ENCODE data around the gene KIR3DL3.
A peak's percentile ranks its signal among the peaks of the same experiment; 100 is the strongest.
"Not testable (repeated sequence)": the region's sequence is repeated elsewhere in the genome, so short reads cannot be mapped to it uniquely, and the experiment has no call there.

KIR3DL3 gene

DNA sequence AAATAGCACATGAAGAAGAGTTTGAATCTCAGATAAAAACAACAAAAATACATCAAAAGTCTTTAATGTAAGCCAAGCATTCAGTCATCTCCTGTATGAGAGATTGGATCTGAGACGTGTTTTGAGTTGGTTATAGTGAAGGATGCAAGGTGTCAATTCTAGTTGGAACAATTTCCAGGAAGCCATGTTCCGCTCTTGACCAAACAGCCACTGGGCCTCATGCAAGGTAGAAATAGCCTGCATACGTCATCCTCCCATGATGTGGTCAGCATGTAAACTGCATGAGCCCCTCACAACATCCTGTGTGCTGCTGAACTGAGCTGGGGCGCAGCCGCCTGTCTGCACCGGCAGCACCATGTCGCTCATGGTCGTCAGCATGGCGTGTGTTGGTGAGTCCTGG is at the start of gene KIR3DL3:
Gene KIR3DL3, plus strand, starts transcription at position 301 of the 400 bp plus-strand sequence. Its CDS starts 55 bp downstream, at position 356.
- no peak for DNase-seq

GRCh38 chr19:54676210-54676834 is 47.9 kb upstream of the KIR3DL3 start:
- peak; percentile 76 to 86 (median 81) for DNase-seq

DNA sequence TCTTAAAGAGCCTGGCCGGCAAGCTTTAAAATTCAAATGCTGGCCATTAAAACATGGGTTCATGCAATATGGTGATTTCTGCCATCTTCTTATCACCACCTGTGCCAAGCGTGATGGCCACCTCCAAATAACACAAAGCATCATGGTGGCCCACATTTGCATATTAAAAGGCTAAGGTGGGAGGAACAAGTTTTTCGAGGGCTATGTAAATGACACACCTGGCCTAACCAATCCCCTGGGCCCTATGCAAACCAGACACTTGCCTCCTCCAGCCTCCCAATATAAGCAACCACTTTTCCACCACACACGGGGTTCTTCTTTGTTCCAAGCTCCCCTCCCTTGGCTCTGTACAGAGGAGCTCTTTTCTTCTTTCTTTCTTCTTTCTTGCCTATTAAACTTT is 47.0 kb upstream of the KIR3DL3 start:
- DNase-seq, result no peak

DNA sequence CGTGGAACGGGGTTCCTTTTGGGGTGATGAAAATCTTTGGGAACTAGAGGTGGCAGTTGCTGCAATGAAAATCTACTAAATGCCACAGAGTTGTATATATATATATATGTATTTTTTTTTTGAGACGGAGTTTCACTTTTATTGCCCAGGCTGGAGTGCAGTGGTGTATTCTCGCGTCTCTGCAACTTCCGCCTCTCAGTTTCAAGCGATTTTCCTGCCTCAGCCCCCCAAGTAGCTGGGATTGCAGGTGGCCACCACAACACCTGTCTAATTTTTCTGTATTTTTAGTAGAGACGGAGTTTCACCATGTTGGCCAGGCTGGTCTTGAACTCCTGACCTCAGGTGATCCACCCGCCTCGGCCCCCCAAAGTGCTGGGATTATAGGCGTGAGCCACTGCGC is 42.6 kb upstream of the KIR3DL3 start:
- not testable (repeated sequence) for DNase-seq

GRCh38 chr19:54682306-54682856 is 41.9 kb upstream of the KIR3DL3 start:
- peak in 1 of 3 donors; percentile 50 for DNase-seq

DNA sequence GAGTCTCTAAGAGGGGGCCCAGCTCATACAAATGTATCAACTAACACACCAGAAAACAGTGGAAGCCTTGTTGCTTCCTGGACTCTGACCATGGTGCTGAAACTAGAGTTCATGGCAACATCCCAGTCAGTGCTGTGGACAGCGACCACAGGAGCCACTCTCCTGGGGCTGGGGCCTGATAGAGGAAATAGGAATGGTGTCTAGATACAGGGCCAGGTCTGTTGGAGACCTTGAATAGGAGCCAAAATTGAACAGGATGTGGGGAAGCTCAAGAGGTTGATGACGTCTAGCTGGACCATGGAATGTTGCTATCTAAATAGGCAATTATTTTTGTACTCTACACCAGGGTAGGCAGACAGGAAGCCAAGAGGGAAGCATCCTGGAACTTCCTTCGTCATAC is 39.7 kb upstream of the KIR3DL3 start:
- peak; percentile 73 to 88 (median 83) for DNase-seq

GRCh38 chr19:54691582-54692297 is 32.5 kb upstream of the KIR3DL3 start:
- peak in 1 of 3 donors; percentile 33 for DNase-seq

DNA sequence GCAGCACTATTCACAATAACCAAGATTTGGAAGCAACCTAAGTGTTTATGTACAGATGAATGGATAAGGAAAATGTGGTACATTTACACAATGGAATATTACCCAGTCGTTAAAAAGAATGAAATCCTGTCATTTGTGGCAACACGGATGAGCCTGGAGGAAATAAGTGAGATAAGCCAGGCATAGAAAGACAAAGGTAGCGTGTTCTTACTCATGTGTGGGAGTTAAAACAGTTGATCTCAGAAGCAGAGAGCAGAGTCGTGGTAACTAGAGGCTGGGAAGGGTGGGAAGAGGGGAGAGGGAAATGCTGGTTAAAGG is 32.0 kb upstream of the KIR3DL3 start:
- DNase-seq, result no peak

DNA sequence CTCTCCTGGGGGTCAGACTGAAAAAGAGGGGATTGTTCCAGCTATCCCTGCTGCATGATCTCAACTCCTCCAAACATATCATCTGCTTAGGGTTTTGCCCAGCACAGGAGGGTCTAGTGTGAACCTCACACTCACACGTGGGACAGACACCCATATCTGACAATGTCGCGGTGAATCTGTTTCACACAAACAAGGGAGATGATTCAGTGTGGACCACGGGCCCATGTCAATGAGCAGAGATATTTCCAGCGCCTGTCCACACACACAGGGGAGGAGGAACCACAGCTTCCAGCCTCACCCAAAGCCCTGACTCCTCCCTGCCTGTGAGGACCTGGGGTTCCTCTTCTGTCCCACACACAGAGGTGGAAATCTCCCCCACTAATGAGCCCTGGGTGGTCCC is 29.6 kb upstream of the KIR3DL3 start:
- DNase-seq, result peak in 1 of 3 donors; percentile 22

- DNase-seq, result no peak
Observed at GRCh38 chr19:54696117-54696548, 28.1 kb upstream of the KIR3DL3 start.

DNA sequence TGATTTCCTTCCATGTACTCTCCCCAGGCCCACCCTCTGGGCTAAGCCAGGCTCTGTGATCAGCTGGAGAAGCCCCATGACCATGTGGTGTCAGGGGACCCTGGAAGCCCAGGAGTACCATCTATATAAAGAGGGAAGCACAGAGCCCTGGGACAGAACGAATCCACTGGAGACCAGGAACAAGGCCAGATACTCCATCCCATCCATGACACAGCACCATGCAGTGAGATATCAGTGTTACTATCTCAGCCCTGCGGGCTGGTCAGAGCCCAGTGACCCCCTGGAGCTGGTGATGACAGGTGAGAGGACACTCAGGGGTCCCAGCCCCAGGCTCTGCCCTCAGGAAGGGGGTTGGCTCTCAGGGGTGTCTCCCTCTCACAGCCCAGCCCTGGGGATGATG is 27.5 kb upstream of the KIR3DL3 start:
- DNase-seq, result no peak

GRCh38 chr19:54697716-54698115 is 26.5 kb upstream of the KIR3DL3 start:
- not testable (repeated sequence) for DNase-seq

- no peak for DNase-seq
Observed at GRCh38 chr19:54704928-54705327, 19.3 kb upstream of the KIR3DL3 start.

DNA sequence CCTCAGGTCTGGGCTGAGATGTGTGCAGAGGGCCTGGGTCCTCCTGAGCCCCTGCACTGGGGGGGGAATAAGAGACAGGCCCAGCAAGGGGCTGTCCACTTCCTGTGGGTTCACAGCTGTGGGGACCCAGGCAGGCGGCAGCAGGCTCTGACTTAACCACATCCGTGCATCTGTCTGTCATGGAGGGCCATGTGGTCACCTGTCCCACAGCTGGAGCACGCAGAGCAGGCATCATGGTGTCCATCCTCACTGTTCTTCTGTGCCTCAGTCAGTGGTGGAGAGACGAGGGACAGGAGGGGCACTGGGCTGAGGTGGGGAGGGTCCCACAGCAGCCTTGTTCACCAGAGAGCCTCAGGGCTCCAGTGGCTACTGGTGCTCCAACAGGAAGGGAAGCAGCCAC is 16.3 kb upstream of the KIR3DL3 start:
- no peak for DNase-seq

DNA sequence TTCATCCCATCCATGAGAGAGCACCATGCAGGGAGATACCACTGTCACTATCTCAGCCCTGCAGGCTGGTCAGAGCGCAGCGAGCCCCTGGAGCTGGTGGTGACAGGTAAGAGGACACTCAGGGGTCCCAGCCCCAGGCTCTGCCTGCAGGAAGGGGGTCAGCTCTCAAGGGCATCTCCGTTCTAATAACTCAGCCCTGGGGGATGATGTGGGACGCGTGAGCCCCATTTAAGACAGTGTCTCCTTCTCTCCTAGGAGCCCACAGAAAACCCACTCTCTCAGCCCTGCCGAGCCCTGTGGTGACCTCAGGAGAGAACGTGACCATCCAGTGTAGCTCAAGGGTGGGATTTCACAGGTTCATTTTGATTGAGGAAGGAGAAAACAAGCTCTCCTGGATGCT is 15.5 kb upstream of the KIR3DL3 start:
- no peak for DNase-seq

- no peak for DNase-seq
Observed at GRCh38 chr19:54709212-54709948, 14.9 kb upstream of the KIR3DL3 start.

DNA sequence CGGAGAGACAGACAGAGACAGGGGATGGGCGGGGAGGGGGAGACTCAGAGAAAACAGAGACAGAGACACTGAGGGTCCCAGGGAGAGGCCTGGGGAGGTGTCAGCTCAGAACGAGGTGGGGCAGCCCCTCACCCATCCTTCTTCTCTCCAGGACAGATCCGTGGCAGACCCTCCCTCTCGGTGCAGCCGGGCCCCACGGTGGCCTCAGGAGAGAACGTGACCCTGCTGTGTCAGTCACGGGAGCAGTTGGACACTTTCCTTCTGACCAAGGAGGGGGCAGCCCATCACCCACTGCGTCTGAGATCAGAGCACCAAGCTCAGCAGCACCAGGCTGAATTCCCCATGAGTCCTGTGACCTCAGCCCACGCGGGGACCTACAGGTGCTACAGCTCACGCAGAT is 14.3 kb upstream of the KIR3DL3 start:
- not testable (repeated sequence) for DNase-seq

GRCh38 chr19:54724644-54725043 is 402 bp downstream of the KIR3DL3 start:
- DNase-seq, result no peak

GRCh38 chr19:54725321-54725720 is 1.1 kb downstream of the KIR3DL3 start:
- DNase-seq, result no peak

DNA sequence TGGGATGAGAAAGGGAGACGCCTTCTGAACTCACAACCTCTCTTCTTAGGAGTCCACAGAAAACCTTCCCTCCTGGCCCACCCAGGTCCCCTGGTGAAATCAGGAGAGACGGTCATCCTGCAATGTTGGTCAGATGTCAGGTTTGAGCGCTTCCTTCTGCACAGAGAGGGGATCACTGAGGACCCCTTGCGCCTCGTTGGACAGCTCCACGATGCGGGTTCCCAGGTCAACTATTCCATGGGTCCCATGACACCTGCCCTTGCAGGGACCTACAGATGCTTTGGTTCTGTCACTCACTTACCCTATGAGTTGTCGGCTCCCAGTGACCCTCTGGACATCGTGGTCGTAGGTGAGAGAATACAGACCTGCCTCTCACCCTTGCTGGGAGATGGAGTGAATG is 3.3 kb downstream of the KIR3DL3 start:
- no peak for DNase-seq

DNA sequence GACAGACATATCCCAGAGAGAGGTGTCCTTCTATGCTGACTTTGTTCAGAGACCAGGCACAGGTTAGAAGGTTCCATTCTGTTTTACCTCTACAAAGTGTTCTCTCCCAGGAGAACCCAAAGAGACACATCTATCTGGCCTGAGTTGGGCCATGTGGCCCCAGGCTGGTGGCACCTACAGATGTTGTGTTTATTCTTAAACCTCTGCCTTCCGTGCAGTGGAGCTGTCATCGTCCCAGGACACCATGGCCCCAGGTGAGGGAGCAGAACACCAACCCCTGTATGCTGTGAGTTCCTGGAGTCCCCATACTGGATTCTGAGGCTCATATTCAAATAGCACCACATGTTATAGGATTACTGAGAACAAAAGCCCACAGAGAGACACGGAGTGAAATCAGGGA is 3.9 kb downstream of the KIR3DL3 start:
- no peak for DNase-seq

DNA sequence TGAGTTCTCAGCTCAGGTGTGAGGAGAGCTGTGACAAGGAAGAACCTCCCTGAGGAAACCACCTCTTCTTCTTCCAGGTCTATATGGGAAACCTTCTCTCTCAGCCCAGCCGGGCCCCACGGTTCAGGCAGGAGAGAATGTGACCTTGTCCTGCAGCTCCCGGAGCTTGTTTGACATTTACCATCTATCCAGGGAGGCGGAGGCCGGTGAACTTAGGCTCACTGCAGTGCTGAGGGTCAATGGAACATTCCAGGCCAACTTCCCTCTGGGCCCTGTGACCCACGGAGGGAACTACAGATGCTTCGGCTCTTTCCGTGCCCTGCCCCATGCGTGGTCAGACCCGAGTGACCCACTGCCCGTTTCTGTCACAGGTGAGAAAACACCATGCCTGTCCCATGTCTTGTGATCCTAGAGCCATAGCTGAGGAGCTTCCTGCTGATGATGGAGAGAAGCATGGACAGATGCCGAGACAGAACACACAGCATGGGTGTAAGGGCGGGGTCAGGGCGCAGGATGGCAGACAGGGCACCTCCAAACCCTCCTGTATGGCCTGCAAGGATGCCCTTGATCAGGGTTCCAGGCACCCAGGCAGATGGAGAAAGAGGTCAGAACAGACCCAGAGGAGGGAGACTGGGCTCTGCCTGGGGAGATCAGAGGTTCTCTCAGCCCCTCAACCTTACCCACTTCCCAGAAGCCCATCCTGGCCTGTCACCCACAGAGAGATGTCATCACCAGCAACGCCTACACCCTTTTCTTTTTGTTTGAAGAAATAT is 5.4 kb downstream of the KIR3DL3 start:
- DNase-seq, result no peak

GRCh38 chr19:54731191-54731590 is 6.9 kb downstream of the KIR3DL3 start:
- DNase-seq, result peak in 2 of 3 donors; percentile 31
